ENCODE data around the gene P2RX5.
A peak's percentile ranks its signal among the peaks of the same experiment; 100 is the strongest.

P2RX5 gene

GRCh38 chr17:3683054-3683511 lies 12.9 kb downstream of the P2RX5 start:
- ATAC-seq (replicated peaks) (peak; percentile 94), DNase-seq (peak; percentile 53 to 62 (median 56))
- Mint-ChIP-seq H3K4me1 (ENCODE audit: low read depth in 2 of 2) (peaks cover 14 to 20% of the 10 kb centered on the region in 2 donors), H3K9me3 (no peaks in the 10 kb centered on the region), H3K27ac (peak overlapping the region; percentile 41 to 44), H3K36me3 (ENCODE audit: insufficient read depth) (peaks cover 18% of the 10 kb centered on the region), H3K4me3 (no peak overlapping the region), H3K27me3 (no peaks in the 10 kb centered on the region)

- Mint-ChIP-seq H3K4me1 (ENCODE audit: low read depth in 2 of 2) (peaks cover 14 to 20% of the 10 kb centered on the region in 2 donors), H3K9me3 (no peaks in the 10 kb centered on the region), H3K4me3 (peak overlapping the region in 1 of 2 donors; percentile 31), H3K27ac (peak overlapping the region in 1 of 2 donors; percentile 66), H3K36me3 (ENCODE audit: insufficient read depth) (peaks cover 18% of the 10 kb centered on the region), H3K27me3 (no peaks in the 10 kb centered on the region)
- ATAC-seq (replicated peaks), result no peak
- no peak for DNase-seq
Measured at GRCh38 chr17:3682033-3682432, 13.9 kb downstream of the P2RX5 start.

- ATAC-seq (replicated peaks), result no peak
- H3K4me1 Mint-ChIP-seq (ENCODE audit: low read depth in 2 of 2), result peaks cover 14 to 20% of the 10 kb centered on the region in 2 donors
- no peak overlapping the region for H3K27ac Mint-ChIP-seq
- no peaks in the 10 kb centered on the region for H3K27me3 Mint-ChIP-seq
- H3K4me3 Mint-ChIP-seq, result no peak overlapping the region
- DNase-seq, result no peak
- H3K36me3 Mint-ChIP-seq (ENCODE audit: insufficient read depth), result peaks cover 18% of the 10 kb centered on the region
- H3K9me3 Mint-ChIP-seq, result no peaks in the 10 kb centered on the region
Measured at GRCh38 chr17:3681565-3681964, 14.4 kb downstream of the P2RX5 start.

GRCh38 chr17:3681057-3681456 lies 14.9 kb downstream of the P2RX5 start:
- DNase-seq (no peak), ATAC-seq (replicated peaks) (no peak)
- H3K36me3 Mint-ChIP-seq (ENCODE audit: insufficient read depth), result peaks cover 18% of the 10 kb centered on the region
- H3K27ac Mint-ChIP-seq, result no peak overlapping the region
- H3K4me1 Mint-ChIP-seq (ENCODE audit: low read depth in 2 of 2), result peaks cover 14 to 20% of the 10 kb centered on the region in 2 donors
- no peaks in the 10 kb centered on the region for H3K9me3 Mint-ChIP-seq
- H3K4me3 Mint-ChIP-seq, result no peak overlapping the region
- no peaks in the 10 kb centered on the region for H3K27me3 Mint-ChIP-seq

- H3K4me3 Mint-ChIP-seq, result no peak overlapping the region
- DNase-seq (no peak), ATAC-seq (replicated peaks) (no peak)
- H3K4me1 Mint-ChIP-seq (ENCODE audit: low read depth in 2 of 2), result peaks cover 14 to 20% of the 10 kb centered on the region in 2 donors
- H3K9me3 Mint-ChIP-seq, result no peaks in the 10 kb centered on the region
- peaks cover 17% of the 10 kb centered on the region for H3K36me3 Mint-ChIP-seq (ENCODE audit: insufficient read depth)
- no peaks in the 10 kb centered on the region for H3K27me3 Mint-ChIP-seq
- peak overlapping the region in 1 of 2 donors; percentile 75 for H3K27ac Mint-ChIP-seq
Measured at GRCh38 chr17:3679531-3680126, 16.3 kb downstream of the P2RX5 start.

DNA sequence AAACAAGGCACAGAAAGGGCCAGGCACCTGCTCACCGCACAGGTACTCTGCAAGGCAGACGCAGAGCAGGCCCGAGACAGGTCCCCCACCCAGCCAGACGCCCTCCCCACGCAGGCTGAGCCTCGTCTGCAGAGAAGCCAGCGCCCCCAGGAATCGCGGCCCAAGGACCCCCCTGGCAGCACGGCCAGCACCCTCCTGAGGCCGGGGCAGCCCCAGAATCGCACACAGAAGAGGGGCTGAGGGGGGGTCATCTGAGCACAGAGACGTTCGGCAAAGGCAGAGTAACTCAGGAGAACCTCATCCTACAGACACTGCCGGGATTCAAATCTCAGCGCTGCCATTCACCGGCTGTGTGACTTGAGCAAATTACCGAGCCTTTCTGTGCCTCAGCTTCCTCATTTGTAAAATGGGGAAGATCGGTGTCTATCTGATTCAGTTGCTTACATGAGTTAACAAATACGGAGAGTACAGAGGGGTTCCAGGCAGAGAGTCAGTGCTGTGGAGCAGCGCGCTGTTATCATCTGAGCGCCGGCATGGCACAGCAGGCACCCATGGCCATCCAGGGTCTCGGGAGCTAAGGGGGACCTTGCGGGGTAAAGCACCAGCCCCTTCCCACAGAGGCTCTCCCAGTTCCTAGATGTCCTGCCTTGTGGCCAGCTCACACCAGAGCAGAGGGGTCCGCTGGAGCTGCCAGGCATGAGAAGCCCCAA lies 17.0 kb downstream of the P2RX5 start:
- ATAC-seq (replicated peaks) (no peak), DNase-seq (no peak)
- Mint-ChIP-seq H3K4me1 (ENCODE audit: low read depth in 2 of 2) (peaks cover 14 to 20% of the 10 kb centered on the region in 2 donors), H3K27me3 (no peaks in the 10 kb centered on the region), H3K9me3 (no peaks in the 10 kb centered on the region), H3K4me3 (no peak overlapping the region), H3K27ac (no peak overlapping the region), H3K36me3 (ENCODE audit: insufficient read depth) (peaks cover 15% of the 10 kb centered on the region)

DNA sequence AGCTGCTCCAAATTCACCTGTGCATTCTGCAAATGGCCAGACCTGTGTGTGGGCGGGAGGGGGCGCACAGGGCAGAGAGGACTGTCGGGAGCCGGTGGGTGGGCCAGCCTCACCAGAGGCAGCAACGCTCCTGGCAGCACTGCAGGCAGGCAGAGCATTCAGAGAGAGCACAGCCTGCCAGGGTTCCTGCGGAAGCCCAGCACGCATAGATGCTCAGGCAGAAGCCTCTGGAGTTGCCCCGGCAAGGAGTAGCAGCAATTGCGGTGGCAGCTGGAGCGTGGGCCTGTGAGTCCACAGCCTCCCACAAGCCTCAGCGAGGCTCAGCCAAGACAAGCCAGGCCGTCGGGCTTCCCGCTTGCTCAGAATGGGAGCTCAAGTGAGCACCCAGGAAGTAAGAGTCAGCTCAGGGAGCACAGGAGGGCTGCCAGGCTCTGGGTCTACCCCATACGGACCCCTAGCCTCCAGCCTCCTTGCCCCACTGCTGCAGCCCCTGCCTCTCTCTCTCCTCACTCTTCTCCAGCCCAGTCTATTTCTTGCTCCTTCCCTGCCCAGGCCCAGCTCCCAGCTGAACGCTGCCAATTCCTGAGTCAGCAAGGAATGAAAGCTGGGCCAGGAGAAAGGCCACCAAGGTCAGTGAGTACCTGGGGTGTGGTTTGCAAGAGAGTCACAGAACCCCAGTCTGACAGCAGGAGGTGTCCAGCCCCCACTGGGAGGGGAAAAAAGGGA lies 17.7 kb downstream of the P2RX5 start:
- DNase-seq, result no peak
- Mint-ChIP-seq H3K36me3 (ENCODE audit: insufficient read depth) (peaks cover 12% of the 10 kb centered on the region), H3K4me3 (no peak overlapping the region), H3K27ac (no peak overlapping the region), H3K27me3 (no peaks in the 10 kb centered on the region), H3K9me3 (no peaks in the 10 kb centered on the region), H3K4me1 (ENCODE audit: low read depth in 2 of 2) (peaks cover 12 to 19% of the 10 kb centered on the region in 2 donors)
- no peak for ATAC-seq (replicated peaks)

DNA sequence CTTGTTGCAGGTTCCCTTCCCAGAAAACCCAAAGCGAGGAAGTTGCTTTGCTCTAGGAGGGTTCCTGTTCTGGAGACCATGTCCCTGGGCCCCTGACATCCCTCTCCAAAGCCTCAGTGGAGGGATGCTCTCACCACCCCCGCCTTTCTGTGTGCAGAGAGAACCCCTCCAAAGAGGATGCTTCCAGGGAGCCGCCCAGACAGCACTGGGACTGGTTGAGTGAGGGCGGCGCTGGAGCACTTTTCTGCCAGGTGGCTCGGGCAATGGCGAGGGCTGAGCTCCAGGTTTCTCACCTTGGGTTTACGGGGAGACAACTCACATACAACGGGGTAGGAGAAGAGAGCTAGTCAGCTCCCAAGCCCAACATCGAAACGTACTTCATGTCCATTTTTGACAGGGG lies 20.1 kb downstream of the P2RX5 start:
- no peak for ATAC-seq (replicated peaks)
- no peak for DNase-seq
- no peak overlapping the region for H3K27ac Mint-ChIP-seq
- H3K4me1 Mint-ChIP-seq (ENCODE audit: low read depth in 2 of 2), result peaks cover 3 to 4% of the 10 kb centered on the region in 2 donors
- peaks cover 8% of the 10 kb centered on the region for H3K36me3 Mint-ChIP-seq (ENCODE audit: insufficient read depth)
- no peak overlapping the region for H3K4me3 Mint-ChIP-seq
- no peaks in the 10 kb centered on the region for H3K27me3 Mint-ChIP-seq
- H3K9me3 Mint-ChIP-seq, result no peaks in the 10 kb centered on the region

GRCh38 chr17:3672571-3672970 lies 23.4 kb downstream of the P2RX5 start:
- H3K4me1 Mint-ChIP-seq (ENCODE audit: low read depth in 2 of 2), result peaks cover 12 to 14% of the 10 kb centered on the region in 2 donors
- no peaks in the 10 kb centered on the region for H3K9me3 Mint-ChIP-seq
- no peak for ATAC-seq (replicated peaks)
- DNase-seq, result no peak
- no peak overlapping the region for H3K4me3 Mint-ChIP-seq
- no peaks in the 10 kb centered on the region for H3K27me3 Mint-ChIP-seq
- H3K27ac Mint-ChIP-seq, result no peak overlapping the region
- H3K36me3 Mint-ChIP-seq (ENCODE audit: insufficient read depth), result peaks cover 29% of the 10 kb centered on the region

GRCh38 chr17:3669548-3669947 lies 26.4 kb downstream of the P2RX5 start:
- ATAC-seq (replicated peaks) (no peak), DNase-seq (no peak)
- H3K36me3 Mint-ChIP-seq (ENCODE audit: insufficient read depth), result peaks cover 26% of the 10 kb centered on the region
- no peaks in the 10 kb centered on the region for H3K9me3 Mint-ChIP-seq
- H3K4me3 Mint-ChIP-seq, result peak overlapping the region; percentile 94
- peak overlapping the region; percentile 91 to 95 for H3K27ac Mint-ChIP-seq
- no peaks in the 10 kb centered on the region for H3K27me3 Mint-ChIP-seq
- peaks cover 19 to 24% of the 10 kb centered on the region in 2 donors for H3K4me1 Mint-ChIP-seq (ENCODE audit: low read depth in 2 of 2)

- Mint-ChIP-seq H3K9me3 (no peaks in the 10 kb centered on the region), H3K27ac (peak overlapping the region; percentile 91 to 95), H3K4me3 (peak overlapping the region; percentile 94), H3K4me1 (ENCODE audit: low read depth in 2 of 2) (peaks cover 19 to 24% of the 10 kb centered on the region in 2 donors), H3K27me3 (no peaks in the 10 kb centered on the region), H3K36me3 (ENCODE audit: insufficient read depth) (peaks cover 26% of the 10 kb centered on the region)
- DNase-seq (no peak), ATAC-seq (replicated peaks) (no peak)
Measured at GRCh38 chr17:3669085-3669347, 26.9 kb downstream of the P2RX5 start.

- Mint-ChIP-seq H3K27me3 (no peaks in the 10 kb centered on the region), H3K4me1 (ENCODE audit: low read depth in 2 of 2) (peaks cover 19 to 24% of the 10 kb centered on the region in 2 donors)
Measured at GRCh38 chr17:3668279-3669084, 27.5 kb downstream of the P2RX5 start, which contains the start of the genes EMC6 and TAX1BP3. Gene EMC6, plus strand, starts transcription at chr17:3668812. Its CDS starts 335 bp downstream, at chr17:3669147. Gene TAX1BP3, minus strand, starts transcription at chr17:3668578. Its CDS starts 52 bp downstream, at chr17:3668526.

More at GRCh38 chr17:3668279-3669084, 27.5 kb downstream of the P2RX5 start, which contains the start of the genes EMC6 and TAX1BP3:
- Mint-ChIP-seq H3K27ac (peak within 1 kb of the TSS; percentile 91 to 95), H3K9me3 (no peaks in the 10 kb centered on the region), H3K36me3 (ENCODE audit: insufficient read depth) (peaks cover 26% of the 10 kb centered on the region), H3K4me3 (peak within 1 kb of the TSS; percentile 94)
- DNase-seq, result peak; percentile 98 to 100 (median 100)
- ATAC-seq (replicated peaks), result peak; percentile 96

Data from effector memory CD8-positive, alpha-beta T cell (primary cell).